MCF 10A (cell line): ENCODE measurements around the gene SSBP2. TPM values are rescaled to one million over a fixed set of nuclear protein-coding genes. Genes with fewer than 3 reads are reported as not detected.

Experiments used
- BruUV-seq: library from RNA; stranded (reverse); fragments of 400-500 nt; replicated peaks from 2 replicates; lab custom pipeline; 2021; lab: Mats Ljungman, UMichigan
- CTCF ChIA-PET: fragments of 300-600 bp; sonication (Branson Sonifier 250); formaldehyde crosslinking; extraction: SDS; loops from one replicate; lab custom pipeline; 2021; ENCODE audit warnings: antibody characterized with exemption, inconsistent platforms; lab: Yijun Ruan, JAX
- POLR2A ChIA-PET: fragments of 300-600, 350-650 bp; sonication (Branson Sonifier 250); formaldehyde crosslinking; extraction: SDS; loops from one replicate; lab custom pipeline; 2020; ENCODE audit warnings: antibody characterized with exemption, inconsistent platforms; lab: Yijun Ruan, JAX
- DNase-seq: peaks from one replicate; pipeline ENCODE4 v3.0.0-alpha.2; 2018; ENCODE audit not compliant: unreplicated experiment
- H3K27ac Mint-ChIP-seq: one replicate; pipeline ENCODE4 v1.8.0; 2022; ENCODE audit warnings: mild to moderate bottlenecking, low read depth, mixed read lengths; ENCODE audit not compliant: unreplicated experiment
- H3K27me3 Mint-ChIP-seq: one replicate; pipeline ENCODE4 v1.8.0; 2022; ENCODE audit warnings: mixed read lengths; ENCODE audit not compliant: insufficient read depth, unreplicated experiment
- H3K36me3 Mint-ChIP-seq: one replicate; pipeline ENCODE4 v1.8.0; 2022; ENCODE audit warnings: mild to moderate bottlenecking, moderate library complexity, mixed read lengths; ENCODE audit not compliant: insufficient read depth, unreplicated experiment
- H3K4me1 Mint-ChIP-seq: one replicate; pipeline ENCODE4 v1.8.0; 2022; ENCODE audit warnings: mixed read lengths; ENCODE audit not compliant: insufficient read depth, unreplicated experiment
- H3K4me3 Mint-ChIP-seq: one replicate; pipeline ENCODE4 v1.8.0; 2022; ENCODE audit warnings: mild to moderate bottlenecking, moderate library complexity, mixed read lengths; ENCODE audit not compliant: unreplicated experiment
- H3K9me3 Mint-ChIP-seq: one replicate; pipeline ENCODE4 v1.8.0; 2022; ENCODE audit warnings: mixed read lengths; ENCODE audit not compliant: unreplicated experiment
- intact Hi-C: fragments of 100-400 bp; cut with micrococcal nuclease; formaldehyde crosslinking; loops from 2 replicates; pipeline ENCODE4 v1.14.1; 2022
- total RNA-seq: library from RNA; stranded (reverse); gene quantifications from 2 replicates; pipeline ENCODE4 v1.2.3, GENCODE V29; 2022
- TF ChIP-seq, protein P1 (sequence below): fragments of 200-600 bp; IDR thresholded peaks from one replicate; pipeline ENCODE4 v1.8.0; 2022; ENCODE audit warnings: antibody characterized with exemption, mild to moderate bottlenecking; ENCODE audit not compliant: unreplicated experiment

The SSBP2 gene
- total RNA-seq, 1 experiment from 2014 or later, result 52.7 TPM

DNA sequence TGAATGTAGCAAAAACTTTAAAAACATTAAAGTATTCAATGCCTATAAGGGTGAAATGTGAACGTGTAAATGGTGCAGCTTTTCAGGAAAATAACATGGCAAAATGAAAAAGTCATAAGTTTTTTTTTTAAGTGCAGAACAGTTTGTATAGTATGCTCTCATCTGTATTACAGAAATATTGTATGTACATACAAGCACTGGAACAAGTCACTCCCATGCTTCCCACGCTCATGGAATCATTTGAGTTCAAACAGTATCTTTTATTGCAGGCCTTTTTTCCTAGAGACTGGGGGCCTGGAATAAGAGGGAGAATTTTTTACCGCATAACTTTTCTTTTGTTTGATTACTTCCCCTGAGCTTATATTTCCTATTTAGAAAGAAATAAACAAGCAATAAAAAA is 94.1 kb downstream of the SSBP2 start:
- ChIA-PET POLR2A (interaction anchor here (1.2 kb wide), 1 partner anchor 18 kb away, joined by 6 read pairs; no protein-coding TSS in a partner anchor), CTCF (no interaction called here)
- BruUV-seq, result no TSS peak
- H3K27ac Mint-ChIP-seq, result no peak overlapping the region
- H3K36me3 Mint-ChIP-seq, result peaks cover 8% of the 10 kb centered on the region
- no peaks in the 10 kb centered on the region for H3K4me1 Mint-ChIP-seq
- intact Hi-C loops, result no loop called here
- DNase-seq, result no peak
- TF ChIP-seq, protein P1, sequence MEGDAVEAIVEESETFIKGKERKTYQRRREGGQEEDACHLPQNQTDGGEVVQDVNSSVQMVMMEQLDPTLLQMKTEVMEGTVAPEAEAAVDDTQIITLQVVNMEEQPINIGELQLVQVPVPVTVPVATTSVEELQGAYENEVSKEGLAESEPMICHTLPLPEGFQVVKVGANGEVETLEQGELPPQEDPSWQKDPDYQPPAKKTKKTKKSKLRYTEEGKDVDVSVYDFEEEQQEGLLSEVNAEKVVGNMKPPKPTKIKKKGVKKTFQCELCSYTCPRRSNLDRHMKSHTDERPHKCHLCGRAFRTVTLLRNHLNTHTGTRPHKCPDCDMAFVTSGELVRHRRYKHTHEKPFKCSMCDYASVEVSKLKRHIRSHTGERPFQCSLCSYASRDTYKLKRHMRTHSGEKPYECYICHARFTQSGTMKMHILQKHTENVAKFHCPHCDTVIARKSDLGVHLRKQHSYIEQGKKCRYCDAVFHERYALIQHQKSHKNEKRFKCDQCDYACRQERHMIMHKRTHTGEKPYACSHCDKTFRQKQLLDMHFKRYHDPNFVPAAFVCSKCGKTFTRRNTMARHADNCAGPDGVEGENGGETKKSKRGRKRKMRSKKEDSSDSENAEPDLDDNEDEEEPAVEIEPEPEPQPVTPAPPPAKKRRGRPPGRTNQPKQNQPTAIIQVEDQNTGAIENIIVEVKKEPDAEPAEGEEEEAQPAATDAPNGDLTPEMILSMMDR, result no peak
- H3K9me3 Mint-ChIP-seq, result no peaks in the 10 kb centered on the region
- H3K27me3 Mint-ChIP-seq, result no peaks in the 10 kb centered on the region
- no peak overlapping the region for H3K4me3 Mint-ChIP-seq

DNA sequence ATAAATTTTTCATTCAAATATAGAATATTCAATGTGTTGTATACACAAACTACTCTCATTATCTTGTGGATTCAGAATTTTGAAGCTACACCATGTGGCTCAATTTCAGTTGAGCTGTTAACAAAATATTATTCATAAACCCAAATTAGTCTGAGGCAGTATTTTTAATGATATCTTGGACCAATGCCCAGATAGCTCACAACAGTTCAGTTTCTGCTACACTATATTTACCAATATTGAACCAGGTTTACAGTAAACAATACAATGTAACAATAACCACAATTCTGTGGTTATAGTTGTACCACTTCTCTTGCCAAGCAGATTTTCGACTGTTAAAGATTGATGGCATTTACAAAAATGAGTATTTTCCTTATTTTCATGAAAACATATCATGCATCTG is 99.9 kb downstream of the SSBP2 start:
- H3K27me3 Mint-ChIP-seq, result no peaks in the 10 kb centered on the region
- intact Hi-C loops, result no loop called here
- H3K4me3 Mint-ChIP-seq, result no peak overlapping the region
- peaks cover 28% of the 10 kb centered on the region for H3K36me3 Mint-ChIP-seq
- CTCF ChIA-PET, result interaction anchor here (0.8 kb wide), 1 partner anchor 23 kb away, joined by 3 read pairs; no protein-coding TSS in a partner anchor
- TF ChIP-seq, protein P1, result no peak
- H3K27ac Mint-ChIP-seq, result no peak overlapping the region
- DNase-seq, result no peak
- POLR2A ChIA-PET, result interaction anchor here (1.1 to 1.5 kb wide), 2 partner anchors 14 to 69 kb away, joined by 3 read pairs; no protein-coding TSS in a partner anchor
- no TSS peak for BruUV-seq
- no peaks in the 10 kb centered on the region for H3K4me1 Mint-ChIP-seq
- no peaks in the 10 kb centered on the region for H3K9me3 Mint-ChIP-seq

DNA sequence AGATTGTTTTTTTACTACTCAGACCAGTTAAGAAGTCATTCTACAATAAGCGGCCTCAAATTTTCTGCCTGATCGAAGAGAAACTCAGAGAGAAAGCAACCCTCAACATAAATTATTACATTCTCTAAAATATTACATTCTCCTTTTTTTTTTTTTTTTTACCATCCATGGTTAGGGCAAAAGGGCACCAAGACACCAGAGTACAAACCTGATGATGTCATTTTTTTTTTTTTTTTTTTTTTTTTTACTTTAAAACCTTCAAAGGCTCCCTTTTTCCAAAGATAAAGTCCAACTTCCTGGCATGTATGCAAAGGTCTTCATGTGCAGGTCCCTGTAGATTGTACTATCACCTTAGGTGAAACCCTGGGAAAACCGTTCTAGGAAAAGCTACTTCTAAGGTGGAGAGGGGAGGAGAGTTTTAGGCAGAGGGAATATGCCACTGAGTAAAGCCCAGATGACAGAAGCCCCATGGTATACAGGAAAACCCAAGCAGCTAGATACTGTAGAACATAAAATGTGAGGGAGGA is 104.4 kb downstream of the SSBP2 start:
- no TSS peak for BruUV-seq
- intact Hi-C loops, result no loop called here

DNA sequence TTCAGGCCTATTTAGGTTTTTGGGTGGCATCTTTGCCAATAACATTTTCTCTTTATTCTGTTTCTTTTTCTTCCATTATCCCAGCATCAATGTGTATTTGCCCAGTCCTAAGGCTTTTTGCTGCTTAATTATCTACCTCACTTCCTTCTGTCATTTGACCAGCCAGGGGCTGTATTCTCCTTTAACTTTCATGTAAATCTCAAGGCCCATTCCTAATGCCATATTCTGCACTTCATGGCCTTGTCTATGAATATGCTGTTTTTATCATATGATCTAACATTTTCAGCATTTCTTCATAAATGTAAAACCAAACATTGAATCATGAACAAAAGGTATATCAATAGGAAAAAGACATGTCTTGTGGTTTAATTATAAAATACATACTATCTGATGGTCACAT is 108.7 kb downstream of the SSBP2 start:
- no peaks in the 10 kb centered on the region for H3K27me3 Mint-ChIP-seq
- H3K4me3 Mint-ChIP-seq, result no peak overlapping the region
- intact Hi-C loops, result no loop called here
- TF ChIP-seq, protein P1, result no peak
- peaks cover 19% of the 10 kb centered on the region for H3K36me3 Mint-ChIP-seq
- no TSS peak for BruUV-seq
- no peak for DNase-seq
- H3K4me1 Mint-ChIP-seq, result peaks cover 5% of the 10 kb centered on the region
- no peaks in the 10 kb centered on the region for H3K9me3 Mint-ChIP-seq
- no peak overlapping the region for H3K27ac Mint-ChIP-seq
- POLR2A ChIA-PET, result interaction anchor here (0.5 kb wide), 1 partner anchor 321 kb away, joined by 3 read pairs; no protein-coding TSS in a partner anchor
- CTCF ChIA-PET, result no interaction called here

More for the DNA sequence above, 104.4 kb downstream of the SSBP2 start:
- Mint-ChIP-seq H3K27me3 (no peaks in the 10 kb centered on the region), H3K4me1 (no peaks in the 10 kb centered on the region), H3K9me3 (no peaks in the 10 kb centered on the region), H3K27ac (no peak overlapping the region), H3K4me3 (no peak overlapping the region), H3K36me3 (peaks cover 23% of the 10 kb centered on the region)
- ChIA-PET POLR2A (no interaction called here), CTCF (no interaction called here)
- TF ChIP-seq, protein P1, result no peak
- no peak for DNase-seq
